HEK293T (cell line): ENCODE measurements around the gene ADCY1.

Experiments used
- ARNT ChIP-seq: fragments of 450-650 bp; IDR thresholded peaks from 2 replicates; pipeline ENCODE4 v1.6.1; 2017; ENCODE audit warnings: mild to moderate bottlenecking
- BHLHE40 ChIP-seq: fragments of 450-650 bp; IDR thresholded peaks from 2 replicates; pipeline ENCODE4 v1.6.1; 2016; ENCODE audit warnings: mild to moderate bottlenecking, moderate library complexity, borderline replicate concordance
- ELF4 ChIP-seq: fragments of 450-650 bp; IDR thresholded peaks from 2 replicates; pipeline ENCODE4 v1.6.1; 2017; ENCODE audit warnings: antibody characterized with exemption
- FOXA1 ChIP-seq: fragments of 450-650 bp; IDR thresholded peaks from 2 replicates; pipeline ENCODE4 v1.6.1; 2016; ENCODE audit warnings: mild to moderate bottlenecking
- FOXK2 ChIP-seq: fragments of 450-650 bp; IDR thresholded peaks from 2 replicates; pipeline ENCODE4 v1.6.1; 2016; ENCODE audit warnings: mild to moderate bottlenecking
- FOXM1 ChIP-seq: fragments of 450-650 bp; IDR thresholded peaks from 2 replicates; pipeline ENCODE4 v1.6.1; 2017; ENCODE audit warnings: mild to moderate bottlenecking, borderline replicate concordance
- HDGF ChIP-seq: fragments of 450-650 bp; IDR thresholded peaks from 2 replicates; pipeline ENCODE4 v1.6.1; 2017; ENCODE audit warnings: antibody characterized with exemption, borderline replicate concordance
- L3MBTL2 ChIP-seq: fragments of 450-650 bp; conservative IDR thresholded peaks from 2 replicates; pipeline ENCODE4 v1.6.1; 2016; ENCODE audit warnings: mild to moderate bottlenecking
- LEF1 ChIP-seq: fragments of 450-650 bp; IDR thresholded peaks from 2 replicates; pipeline ENCODE4 v1.6.1; 2017; ENCODE audit warnings: mild to moderate bottlenecking, borderline replicate concordance
- SP1 ChIP-seq: fragments of 450-650 bp; IDR thresholded peaks from 2 replicates; pipeline ENCODE4 v1.6.1; 2017
- SUZ12 ChIP-seq: fragments of 450-650 bp; IDR thresholded peaks from 2 replicates; pipeline ENCODE4 v1.6.1; 2016; ENCODE audit warnings: mild to moderate bottlenecking
- TARDBP ChIP-seq: fragments of 450-650 bp; IDR thresholded peaks from 2 replicates; pipeline ENCODE4 v1.6.1; 2016
- ZNF384 ChIP-seq: fragments of 450-650 bp; IDR thresholded peaks from 2 replicates; pipeline ENCODE4 v1.6.1; 2016
- TF ChIP-seq, protein P1 (sequence below): fragments of 450-650 bp; IDR thresholded peaks from 2 replicates; pipeline ENCODE4 v1.6.1; 2016

DNA sequence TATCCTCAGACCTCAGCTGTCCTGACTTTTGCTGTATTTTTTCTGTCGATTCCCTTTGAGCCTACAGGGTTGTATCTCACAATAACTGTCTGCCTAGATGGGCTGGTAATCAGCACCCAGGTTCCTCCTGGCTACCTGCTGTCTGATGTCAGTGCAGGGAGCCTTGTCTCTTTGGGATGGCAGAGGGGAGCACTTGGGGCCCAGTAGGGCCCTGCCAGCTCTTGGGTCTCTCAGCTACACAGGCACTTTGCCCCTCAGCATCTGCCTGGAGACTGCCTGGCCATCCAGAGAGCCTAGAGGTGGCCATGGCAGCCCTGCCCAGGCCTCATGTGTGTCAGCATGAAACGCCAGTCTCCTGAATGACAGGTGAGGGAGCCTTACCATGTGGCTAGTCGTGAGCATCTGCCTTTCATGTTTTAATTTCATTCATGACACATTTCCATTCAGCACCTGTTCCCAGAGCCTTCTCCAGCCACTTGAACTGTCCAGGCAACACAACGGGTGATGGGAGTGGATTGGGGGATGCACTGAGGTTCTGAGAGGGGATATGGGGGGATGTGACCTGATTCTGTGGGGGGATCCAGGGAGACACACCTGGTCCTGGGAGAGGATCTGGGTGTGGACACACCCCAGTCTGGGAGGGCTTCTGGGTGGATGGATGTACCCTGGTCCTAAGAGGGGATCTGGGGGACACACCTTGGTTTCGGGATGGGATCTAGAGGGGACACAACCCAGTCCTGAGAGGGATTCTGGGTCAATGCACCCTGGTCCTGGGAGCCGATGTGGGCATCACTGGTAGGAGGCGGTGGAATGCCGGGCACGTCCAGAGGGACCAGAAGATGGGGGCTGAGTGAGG, 21.9 kb downstream of the ADCY1 start:
- no peak for TF ChIP-seq FOXM1
- no peak for TF ChIP-seq SUZ12
- no peak for TF ChIP-seq FOXK2
- TF ChIP-seq TARDBP: no peak
- no peak for TF ChIP-seq ARNT
- TF ChIP-seq FOXA1: no peak
- no peak for TF ChIP-seq HDGF
- no peak for TF ChIP-seq LEF1
- TF ChIP-seq L3MBTL2: no peak
- TF ChIP-seq, protein P1, sequence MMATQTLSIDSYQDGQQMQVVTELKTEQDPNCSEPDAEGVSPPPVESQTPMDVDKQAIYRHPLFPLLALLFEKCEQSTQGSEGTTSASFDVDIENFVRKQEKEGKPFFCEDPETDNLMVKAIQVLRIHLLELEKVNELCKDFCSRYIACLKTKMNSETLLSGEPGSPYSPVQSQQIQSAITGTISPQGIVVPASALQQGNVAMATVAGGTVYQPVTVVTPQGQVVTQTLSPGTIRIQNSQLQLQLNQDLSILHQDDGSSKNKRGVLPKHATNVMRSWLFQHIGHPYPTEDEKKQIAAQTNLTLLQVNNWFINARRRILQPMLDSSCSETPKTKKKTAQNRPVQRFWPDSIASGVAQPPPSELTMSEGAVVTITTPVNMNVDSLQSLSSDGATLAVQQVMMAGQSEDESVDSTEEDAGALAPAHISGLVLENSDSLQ: no peak
- no peak for TF ChIP-seq SP1
- no peak for TF ChIP-seq ELF4
- TF ChIP-seq BHLHE40: no peak
- TF ChIP-seq ZNF384: no peak
